22Rv1 (cell line): ENCODE data around the gene MAP3K10.

Source experiments
- H3K27ac ChIP-seq: fragments of 450-650 bp; 2 replicates; pipeline ENCODE4 v1.5.1; 2017
- CTCF ChIP-seq: fragments of 450-650 bp; IDR thresholded peaks from 2 replicates; pipeline ENCODE4 v1.5.1; 2017; ENCODE audit warnings: mild to moderate bottlenecking
- ZFX ChIP-seq: fragments of 450-650 bp; IDR thresholded peaks from 2 replicates; pipeline ENCODE4 v1.6.1; 2017; ENCODE audit warnings: antibody characterized with exemption, borderline replicate concordance

The MAP3K10 gene

GRCh38 chr19:40237791-40238190 is 46.6 kb downstream of the MAP3K10 start:
- TF ChIP-seq ZFX = no peak
- no peak for TF ChIP-seq CTCF

GRCh38 chr19:40238775-40239174 is 47.5 kb downstream of the MAP3K10 start:
- no peak overlapping the region for H3K27ac ChIP-seq
- TF ChIP-seq CTCF (no peak), ZFX (no peak)

More at GRCh38 chr19:40237791-40238190, 46.6 kb downstream of the MAP3K10 start:
- no peak overlapping the region for H3K27ac ChIP-seq

GRCh38 chr19:40239415-40240226 is 48.4 kb downstream of the MAP3K10 start:
- no peak overlapping the region for H3K27ac ChIP-seq

GRCh38 chr19:40240332-40240731 is 49.1 kb downstream of the MAP3K10 start:
- TF ChIP-seq ZFX = no peak
- no peak for TF ChIP-seq CTCF
- no peak overlapping the region for H3K27ac ChIP-seq

More at GRCh38 chr19:40239415-40240226, 48.4 kb downstream of the MAP3K10 start:
- TF ChIP-seq ZFX = no peak
- TF ChIP-seq CTCF = no peak

- TF ChIP-seq ZFX (no peak), CTCF (no peak)
- H3K27ac ChIP-seq = no peak overlapping the region
Observed at GRCh38 chr19:40241125-40241808, 50.0 kb downstream of the MAP3K10 start.

- no peak overlapping the region for H3K27ac ChIP-seq
- no peak for TF ChIP-seq ZFX
- no peak for TF ChIP-seq CTCF
Observed at GRCh38 chr19:40241809-40242384, 50.7 kb downstream of the MAP3K10 start.

- no peak overlapping the region for H3K27ac ChIP-seq
- TF ChIP-seq ZFX (no peak), CTCF (no peak)
Observed at GRCh38 chr19:40242480-40242879, 51.3 kb downstream of the MAP3K10 start.
